Measurements from ENCODE around the gene PKHD1. TPM values are rescaled to one million over a fixed set of nuclear protein-coding genes. Genes with fewer than 3 reads are reported as not detected.

The PKHD1 gene
- total RNA-seq, 3 donors from 2014 or later: not detected

DNA sequence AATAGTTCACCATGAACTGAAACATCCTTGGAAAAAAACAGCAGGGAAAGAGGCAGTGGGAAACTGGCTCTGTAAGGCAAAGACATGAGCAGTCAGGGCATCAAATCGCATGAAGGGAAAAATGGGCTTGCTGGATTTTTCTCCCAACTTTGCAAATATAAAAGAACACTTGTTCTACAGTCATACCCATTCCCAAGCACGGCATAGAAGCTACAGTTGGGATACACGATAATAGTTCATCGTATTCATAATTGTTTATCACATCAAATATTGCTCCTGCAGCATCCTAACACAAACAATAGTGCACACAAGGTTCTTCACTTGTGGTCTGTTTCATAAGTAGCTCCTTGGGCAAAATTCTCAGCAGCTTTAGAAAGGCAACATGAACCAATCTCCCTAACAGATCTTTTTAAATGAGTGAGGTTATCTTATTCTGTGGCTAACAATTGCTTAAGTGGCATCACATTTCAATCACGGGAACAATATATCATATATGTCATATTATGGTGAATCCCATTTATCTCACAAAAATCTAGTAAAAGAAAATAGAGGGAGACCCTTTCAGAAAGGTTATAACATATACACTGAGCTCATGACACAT is 243.9 kb downstream of the PKHD1 start:
- no peaks in the 10 kb centered on the region for H3K9me3 Mint-ChIP-seq
- DNase-seq (no peak), ATAC-seq (no peak)
- H3K27me3 Mint-ChIP-seq (ENCODE audit: low read depth): peaks cover 2% of the 10 kb centered on the region
- no peak overlapping the region for H3K4me3 Mint-ChIP-seq
- no peaks in the 10 kb centered on the region for H3K4me1 Mint-ChIP-seq (ENCODE audit: low read depth)
- no peaks in the 10 kb centered on the region for H3K36me3 Mint-ChIP-seq (ENCODE audit: insufficient read depth)

GRCh38 chr6:51842804-51843378 is 244.5 kb downstream of the PKHD1 start:
- no peak overlapping the region for H3K4me3 Mint-ChIP-seq
- no peaks in the 10 kb centered on the region for H3K36me3 Mint-ChIP-seq (ENCODE audit: insufficient read depth)
- H3K27me3 Mint-ChIP-seq (ENCODE audit: low read depth): peaks cover 2% of the 10 kb centered on the region
- H3K9me3 Mint-ChIP-seq: no peaks in the 10 kb centered on the region
- DNase-seq (no peak), ATAC-seq (no peak)
- H3K4me1 Mint-ChIP-seq (ENCODE audit: low read depth): no peaks in the 10 kb centered on the region

DNA sequence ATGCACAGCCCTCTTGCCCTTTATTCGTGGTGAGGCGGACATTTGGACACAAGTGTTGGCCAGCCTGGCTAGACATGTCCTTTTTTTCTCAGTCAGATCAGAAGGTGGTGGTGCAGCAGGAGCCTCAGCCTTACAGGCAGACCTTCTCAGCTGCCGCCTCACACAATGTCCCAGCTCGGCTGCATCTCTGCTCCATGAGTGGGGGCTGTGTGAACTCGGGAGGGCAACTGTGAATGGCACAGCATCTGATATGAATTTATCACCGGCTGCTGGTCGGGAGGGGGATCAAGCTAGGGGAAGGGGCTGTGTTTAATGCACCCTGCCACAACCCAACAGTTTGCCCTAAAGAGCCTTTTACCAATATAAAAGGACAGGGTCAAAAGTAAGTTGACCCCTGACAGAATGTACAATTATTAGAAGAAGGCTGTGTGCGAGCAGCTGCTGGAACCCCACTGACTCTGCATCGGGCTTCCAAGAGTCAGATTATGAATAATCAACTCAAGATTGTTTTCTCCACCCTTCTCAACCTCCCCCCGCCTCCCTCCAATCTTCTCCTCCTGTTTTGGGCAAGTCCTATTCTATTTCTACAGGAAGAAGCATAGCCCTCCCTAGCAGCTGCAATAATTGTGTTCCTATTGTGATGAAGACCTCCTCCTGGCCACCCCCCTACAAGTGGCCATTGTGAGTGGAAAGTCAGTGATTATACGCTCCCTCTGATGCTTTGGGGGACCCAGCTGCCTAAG is 245.2 kb downstream of the PKHD1 start:
- H3K27me3 Mint-ChIP-seq (ENCODE audit: low read depth): peaks cover 2% of the 10 kb centered on the region
- no peaks in the 10 kb centered on the region for H3K4me1 Mint-ChIP-seq (ENCODE audit: low read depth)
- H3K36me3 Mint-ChIP-seq (ENCODE audit: insufficient read depth): no peaks in the 10 kb centered on the region
- ATAC-seq (no peak), DNase-seq (no peak)
- H3K9me3 Mint-ChIP-seq: no peaks in the 10 kb centered on the region
- no peak overlapping the region for H3K4me3 Mint-ChIP-seq

DNA sequence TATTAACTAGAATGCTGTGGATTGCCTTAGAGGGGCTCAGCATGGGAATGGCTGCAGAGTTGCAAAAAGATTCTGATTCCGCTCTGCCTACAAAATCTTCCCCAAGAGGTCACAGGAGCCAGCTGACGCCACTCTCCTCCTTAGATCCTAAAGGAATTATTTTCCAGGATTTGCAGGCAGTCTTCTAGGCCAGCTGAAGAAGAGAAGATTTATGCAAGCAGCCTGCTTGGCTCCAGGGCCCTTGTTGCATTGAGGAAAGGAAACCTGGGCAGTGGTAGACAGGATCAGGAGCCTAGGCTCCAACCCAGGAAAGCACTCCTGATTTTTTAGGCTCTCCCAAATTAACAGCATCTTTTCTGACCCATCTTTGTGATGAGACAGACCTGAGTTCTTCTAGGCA is 245.8 kb downstream of the PKHD1 start:
- no peak for DNase-seq
- Mint-ChIP-seq H3K27me3 (ENCODE audit: low read depth) (peaks cover 2% of the 10 kb centered on the region), H3K4me1 (ENCODE audit: low read depth) (no peaks in the 10 kb centered on the region), H3K36me3 (ENCODE audit: insufficient read depth) (no peaks in the 10 kb centered on the region), H3K4me3 (no peak overlapping the region), H3K9me3 (no peaks in the 10 kb centered on the region)
- ATAC-seq: no peak

GRCh38 chr6:51839726-51840374 is 247.6 kb downstream of the PKHD1 start:
- H3K4me3 Mint-ChIP-seq: no peak overlapping the region
- H3K27me3 Mint-ChIP-seq (ENCODE audit: low read depth): peaks cover 2% of the 10 kb centered on the region
- DNase-seq (no peak), ATAC-seq (no peak)
- no peaks in the 10 kb centered on the region for H3K9me3 Mint-ChIP-seq
- H3K4me1 Mint-ChIP-seq (ENCODE audit: low read depth): no peaks in the 10 kb centered on the region
- no peaks in the 10 kb centered on the region for H3K36me3 Mint-ChIP-seq (ENCODE audit: insufficient read depth)

DNA sequence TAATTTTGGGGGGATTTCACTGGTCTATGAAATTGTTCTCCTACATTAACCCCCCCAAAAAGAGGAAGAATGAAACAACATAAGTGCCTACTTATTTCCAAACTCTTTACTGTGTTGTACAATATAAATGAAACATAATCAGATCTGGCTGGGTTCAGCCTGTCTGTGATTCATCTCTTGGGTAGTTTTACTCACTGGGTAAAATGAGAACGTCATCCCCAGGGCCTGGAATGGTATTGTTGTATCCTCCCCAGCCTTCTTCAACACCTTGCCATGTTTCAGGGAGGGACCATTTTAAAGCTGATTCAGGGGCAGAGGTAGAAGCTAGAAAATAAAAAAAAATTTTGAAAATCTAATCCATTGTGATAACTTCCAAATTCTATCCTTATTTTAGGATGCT is 256.7 kb downstream of the PKHD1 start:
- no peak for ATAC-seq
- Mint-ChIP-seq H3K36me3 (ENCODE audit: insufficient read depth) (no peaks in the 10 kb centered on the region), H3K27me3 (ENCODE audit: low read depth) (no peaks in the 10 kb centered on the region), H3K9me3 (no peaks in the 10 kb centered on the region), H3K4me1 (ENCODE audit: low read depth) (no peaks in the 10 kb centered on the region), H3K4me3 (no peak overlapping the region)
- no peak for DNase-seq

- Mint-ChIP-seq H3K36me3 (ENCODE audit: insufficient read depth) (no peaks in the 10 kb centered on the region), H3K4me3 (no peak overlapping the region), H3K27me3 (ENCODE audit: low read depth) (peaks cover 2% of the 10 kb centered on the region)
Observed at GRCh38 chr6:51827580-51827979, 259.8 kb downstream of the PKHD1 start.

DNA sequence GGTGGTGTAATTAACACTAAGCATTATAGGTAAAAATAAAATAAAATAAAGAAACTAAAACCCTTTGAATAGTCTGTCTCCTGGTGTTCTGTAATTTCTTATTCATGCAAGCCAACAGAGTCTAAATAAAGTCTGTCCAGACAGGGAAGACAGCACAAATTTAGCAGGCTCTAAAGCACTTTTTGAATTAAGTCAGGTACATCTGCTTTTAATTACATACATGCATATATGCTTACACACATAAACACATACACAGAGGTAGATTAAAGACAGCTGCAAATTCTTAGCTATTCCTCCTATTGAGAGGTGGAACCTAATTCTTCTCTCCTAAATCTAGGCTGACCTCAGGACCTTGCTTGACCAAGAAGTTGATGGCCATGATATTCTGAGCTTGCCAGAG is 262.5 kb downstream of the PKHD1 start:
- H3K4me1 Mint-ChIP-seq (ENCODE audit: low read depth): no peaks in the 10 kb centered on the region
- no peaks in the 10 kb centered on the region for H3K36me3 Mint-ChIP-seq (ENCODE audit: insufficient read depth)
- no peak for DNase-seq
- H3K27me3 Mint-ChIP-seq (ENCODE audit: low read depth): peaks cover 2% of the 10 kb centered on the region
- no peak overlapping the region for H3K4me3 Mint-ChIP-seq
- H3K9me3 Mint-ChIP-seq: no peaks in the 10 kb centered on the region
- ATAC-seq: no peak

More at GRCh38 chr6:51827580-51827979, 259.8 kb downstream of the PKHD1 start:
- ATAC-seq (no peak), DNase-seq (no peak)
- no peaks in the 10 kb centered on the region for H3K9me3 Mint-ChIP-seq
- no peaks in the 10 kb centered on the region for H3K4me1 Mint-ChIP-seq (ENCODE audit: low read depth)

GRCh38 chr6:51820555-51820954 is 266.9 kb downstream of the PKHD1 start:
- Mint-ChIP-seq H3K9me3 (no peaks in the 10 kb centered on the region), H3K27me3 (ENCODE audit: low read depth) (peaks cover 2% of the 10 kb centered on the region), H3K36me3 (ENCODE audit: insufficient read depth) (no peaks in the 10 kb centered on the region)

GRCh38 chr6:51818520-51819022 is 268.8 kb downstream of the PKHD1 start:
- Mint-ChIP-seq H3K4me3 (no peak overlapping the region), H3K36me3 (ENCODE audit: insufficient read depth) (no peaks in the 10 kb centered on the region), H3K9me3 (no peaks in the 10 kb centered on the region), H3K4me1 (ENCODE audit: low read depth) (no peaks in the 10 kb centered on the region), H3K27me3 (ENCODE audit: low read depth) (peaks cover 2% of the 10 kb centered on the region)
- DNase-seq: no peak
- no peak for ATAC-seq

More at GRCh38 chr6:51820555-51820954, 266.9 kb downstream of the PKHD1 start:
- no peak overlapping the region for H3K4me3 Mint-ChIP-seq
- DNase-seq (no peak), ATAC-seq (no peak)
- H3K4me1 Mint-ChIP-seq (ENCODE audit: low read depth): no peaks in the 10 kb centered on the region

- DNase-seq (no peak), ATAC-seq (no peak)
- Mint-ChIP-seq H3K9me3 (no peaks in the 10 kb centered on the region), H3K4me1 (ENCODE audit: low read depth) (no peaks in the 10 kb centered on the region), H3K36me3 (ENCODE audit: insufficient read depth) (no peaks in the 10 kb centered on the region), H3K27me3 (ENCODE audit: low read depth) (no peaks in the 10 kb centered on the region), H3K4me3 (no peak overlapping the region)
Observed at GRCh38 chr6:51817832-51818231, 269.6 kb downstream of the PKHD1 start.

- Mint-ChIP-seq H3K4me1 (ENCODE audit: low read depth) (no peaks in the 10 kb centered on the region), H3K9me3 (no peaks in the 10 kb centered on the region), H3K27me3 (ENCODE audit: low read depth) (no peaks in the 10 kb centered on the region), H3K4me3 (no peak overlapping the region), H3K36me3 (ENCODE audit: insufficient read depth) (no peaks in the 10 kb centered on the region)
- ATAC-seq (no peak), DNase-seq (no peak)
Observed at GRCh38 chr6:51814418-51814817, 273.0 kb downstream of the PKHD1 start.

DNA sequence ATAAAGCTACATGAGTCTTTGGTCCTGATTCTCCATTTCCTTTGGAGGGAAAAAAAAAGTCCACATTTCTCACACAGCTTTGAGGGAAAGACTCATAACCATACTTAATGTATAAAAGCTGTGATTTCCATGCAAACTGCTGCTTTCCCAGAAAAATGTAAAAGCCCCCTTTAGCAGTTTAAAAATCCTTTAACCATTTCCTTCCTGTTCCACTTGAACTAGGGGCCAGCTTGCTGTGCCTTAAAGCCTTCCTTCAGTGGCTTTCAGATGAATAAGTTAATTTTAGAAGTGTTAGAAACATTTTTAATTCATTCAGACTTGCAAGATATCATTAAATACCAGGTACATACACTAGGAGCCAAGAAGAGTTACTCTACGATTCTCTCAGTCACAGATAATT is 273.5 kb downstream of the PKHD1 start:
- Mint-ChIP-seq H3K9me3 (no peaks in the 10 kb centered on the region), H3K36me3 (ENCODE audit: insufficient read depth) (no peaks in the 10 kb centered on the region), H3K27me3 (ENCODE audit: low read depth) (no peaks in the 10 kb centered on the region), H3K4me1 (ENCODE audit: low read depth) (no peaks in the 10 kb centered on the region), H3K4me3 (no peak overlapping the region)
- DNase-seq: no peak
- no peak for ATAC-seq

DNA sequence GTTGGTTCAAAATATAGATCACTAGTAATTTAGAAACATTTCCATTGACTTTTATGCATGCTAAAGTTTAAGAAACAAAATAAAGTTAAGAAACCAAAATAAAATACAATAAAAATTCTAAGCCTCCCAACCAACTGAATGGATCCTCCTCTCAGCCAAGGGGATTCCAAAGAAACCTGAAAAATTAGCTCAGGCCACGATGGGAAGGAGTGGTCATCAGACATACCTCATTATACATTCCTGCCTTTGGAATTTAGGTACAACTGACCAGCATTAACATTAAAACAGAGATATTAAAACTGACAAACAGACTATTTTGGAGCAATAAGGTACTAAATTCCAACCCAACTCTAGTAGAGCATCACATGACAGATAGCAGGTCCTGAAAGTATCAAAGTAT is 275.2 kb downstream of the PKHD1 start:
- Mint-ChIP-seq H3K4me1 (ENCODE audit: low read depth) (no peaks in the 10 kb centered on the region), H3K4me3 (no peak overlapping the region), H3K27me3 (ENCODE audit: low read depth) (no peaks in the 10 kb centered on the region), H3K9me3 (no peaks in the 10 kb centered on the region), H3K36me3 (ENCODE audit: insufficient read depth) (no peaks in the 10 kb centered on the region)
- DNase-seq (no peak), ATAC-seq (no peak)
